Putamen (tissue), 1 donor: ENCODE results near the gene CLCF1.
A peak's percentile ranks its signal among the peaks of the same experiment; 100 is the strongest.

Source experiments
- DNase-seq: peaks from one replicate; pipeline ENCODE4 v3.0.0-alpha.2; 2016; ENCODE audit warnings: low spot score

CLCF1 gene

GRCh38 chr11:67372993-67373647 lies at the start of gene CLCF1:
Gene CLCF1 (minus strand): TSS chr11:67373598. CDS start chr11:67373539, 59 bp downstream.
- no peak for DNase-seq

GRCh38 chr11:67422891-67423290 lies 49.5 kb upstream of the CLCF1 start:
- DNase-seq: no peak

GRCh38 chr11:67421430-67422031 lies 48.1 kb upstream of the CLCF1 start:
- no peak for DNase-seq

GRCh38 chr11:67420646-67421429 lies 47.4 kb upstream of the CLCF1 start:
- DNase-seq: peak; percentile 88

GRCh38 chr11:67420147-67420645 lies 46.8 kb upstream of the CLCF1 start:
- DNase-seq: no peak

GRCh38 chr11:67419325-67420049 lies 46.1 kb upstream of the CLCF1 start:
- no peak for DNase-seq

GRCh38 chr11:67418476-67419281 lies 45.3 kb upstream of the CLCF1 start:
- no peak for DNase-seq

- no peak for DNase-seq
Observed at GRCh38 chr11:67417425-67417824, 44.0 kb upstream of the CLCF1 start.

- no peak for DNase-seq
Observed at GRCh38 chr11:67416416-67417335, 43.3 kb upstream of the CLCF1 start.

- peak; percentile 83 for DNase-seq
Observed at GRCh38 chr11:67415501-67416304, 42.3 kb upstream of the CLCF1 start, which contains the start of gene CARNS1. Gene CARNS1 (plus strand): TSS chr11:67415678. CDS start chr11:67416200, 522 bp downstream.

- no peak for DNase-seq
Observed at GRCh38 chr11:67413266-67413849, 40.0 kb upstream of the CLCF1 start.

- no peak for DNase-seq
Observed at GRCh38 chr11:67412495-67413179, 39.2 kb upstream of the CLCF1 start.

- DNase-seq: peak; percentile 78
Observed at GRCh38 chr11:67411785-67412152, 38.4 kb upstream of the CLCF1 start.

GRCh38 chr11:67410984-67411784 lies 37.8 kb upstream of the CLCF1 start:
- DNase-seq: no peak

GRCh38 chr11:67410369-67410831 lies 37.0 kb upstream of the CLCF1 start:
- DNase-seq: peak; percentile 93

- DNase-seq: no peak
Observed at GRCh38 chr11:67409781-67410368, 36.5 kb upstream of the CLCF1 start.

GRCh38 chr11:67409261-67409666 lies 35.9 kb upstream of the CLCF1 start:
- no peak for DNase-seq
